ENCODE data around the gene TAB2. TPM values are rescaled to one million over a fixed set of nuclear protein-coding genes. Genes with fewer than 3 reads are reported as not detected.

The TAB2 gene
- total and polyA plus RNA-seq, 2 of the 8 experiments (the other 6 are each of a cell fraction or from before 2014, with no cell fraction given), result 40.4 to 63.0 TPM

DNA sequence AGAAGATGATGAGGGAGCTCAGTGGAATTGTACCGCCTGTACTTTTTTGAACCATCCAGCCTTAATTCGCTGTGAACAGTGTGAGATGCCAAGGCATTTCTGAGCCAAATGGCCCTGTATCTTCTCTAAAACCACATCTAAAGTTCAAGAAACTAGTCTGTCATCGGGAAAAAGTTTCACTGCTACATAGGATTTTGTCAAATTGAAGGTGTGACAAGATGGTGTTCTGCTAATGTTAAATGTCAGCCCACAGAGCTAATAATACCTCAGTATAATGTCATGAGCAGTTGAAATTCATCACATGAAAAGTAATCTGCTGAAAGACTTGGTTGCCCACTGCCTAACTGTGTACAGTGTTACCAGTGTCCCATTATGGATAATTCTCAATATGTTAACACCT lies 92.1 kb downstream of the TAB2 start (continued):
- TF ChIP-seq CBX5 (IDR thresholded peaks at IDR 0.05; ENCODE audit: low read depth, low read length) (no peak), YY1 (IDR thresholded peaks at IDR 0.05; ENCODE audit: low read depth, low read length) (no peak), KDM5A (IDR thresholded peaks at IDR 0.05; ENCODE audit: low read length) (no peak), RAD21 (IDR thresholded peaks at IDR 0.05 in 1 of 2, conservative IDR thresholded peaks at IDR 0.05 in 1 of 2; ENCODE audit: low read depth in 2 of 2, low read length in 2 of 2) (no peak), SP2 (IDR thresholded peaks at IDR 0.05; ENCODE audit: low read length) (no peak), TBP (IDR thresholded peaks at IDR 0.05; ENCODE audit: low read depth, low read length) (no peak)
